DOHH2 (cell line): Measurements from ENCODE around the gene IL17REL.

Experiments used
- H3F3A ChIP-seq: fragments of 200-600 bp; sonication (generic), shearing (Covaris generic); 2 replicates; pipeline ENCODE4 v1.6.0; 2016; ENCODE audit warnings: antibody characterized with exemption, mild to moderate bottlenecking; ENCODE audit not compliant: control insufficient read depth, insufficient read depth
- H3K27ac ChIP-seq: fragments of 200-600 bp; sonication (generic); 2 replicates; pipeline ENCODE4 v1.5.1; 2014; ENCODE audit warnings: low read depth, mild to moderate bottlenecking, low read length, moderate library complexity
- H3K27me3 ChIP-seq: fragments of 200-600 bp; sonication (generic); 2 replicates; pipeline ENCODE4 v1.6.1; 2014; ENCODE audit warnings: mild to moderate bottlenecking, low read length, mixed read lengths; ENCODE audit not compliant: control insufficient read depth
- H3K36me3 ChIP-seq: fragments of 200-600 bp; sonication (generic); 2 replicates; pipeline ENCODE4 v1.6.1; 2014; ENCODE audit warnings: mild to moderate bottlenecking, low read length, moderate library complexity, mixed read lengths; ENCODE audit not compliant: control insufficient read depth
- H3K4me1 ChIP-seq: fragments of 200-600 bp; sonication (generic); 2 replicates; pipeline ENCODE4 v1.6.1; 2014; ENCODE audit warnings: mild to moderate bottlenecking, low read length, mixed read lengths; ENCODE audit not compliant: control insufficient read depth
- H3K4me2 ChIP-seq: fragments of 200-600 bp; sonication (generic); 2 replicates; pipeline ENCODE4 v1.6.0; 2014; ENCODE audit warnings: mild to moderate bottlenecking, low read length, moderate library complexity
- H3K4me3 ChIP-seq: fragments of 200-600 bp; sonication (generic); 2 replicates; pipeline ENCODE4 v1.5.1; 2014; ENCODE audit warnings: mild to moderate bottlenecking, low read length, mixed read lengths
- H3K79me2 ChIP-seq: fragments of 200-600 bp; sonication (generic); 2 replicates; pipeline ENCODE4 v1.6.1; 2014; ENCODE audit warnings: mild to moderate bottlenecking, low read length, mixed read lengths; ENCODE audit not compliant: control insufficient read depth
- H3K9me2 ChIP-seq: fragments of 200-600 bp; sonication (generic); replicated peaks from 2 replicates; pipeline ENCODE4 v1.6.1; 2014; ENCODE audit warnings: mild to moderate bottlenecking, low read length, mixed read lengths; ENCODE audit not compliant: control insufficient read depth
- H3K9me3 ChIP-seq: fragments of 200-600 bp; sonication (generic); 2 replicates; pipeline ENCODE4 v1.6.1; 2014; ENCODE audit warnings: antibody characterized with exemption, low read length, mixed read lengths; ENCODE audit not compliant: control insufficient read depth, insufficient read depth
- H4K20me1 ChIP-seq: fragments of 200-600 bp; sonication (generic); 2 replicates; pipeline ENCODE4 v1.6.0; 2014; ENCODE audit warnings: low read depth, mild to moderate bottlenecking, antibody characterized with exemption, low read length, moderate library complexity; ENCODE audit not compliant: control insufficient read depth, insufficient read depth
- CTCF ChIP-seq: fragments of 200-600 bp; sonication (generic); IDR thresholded peaks from one replicate; pipeline ENCODE4 v1.5.1; 2014; ENCODE audit warnings: antibody characterized with exemption, mild to moderate bottlenecking, low read depth, low read length; ENCODE audit not compliant: poor library complexity, severe bottlenecking
- EZH2phosphoT487 ChIP-seq: fragments of 200-600 bp; sonication (generic); IDR thresholded peaks from 2 replicates; pipeline ENCODE4 v1.6.1; 2017; ENCODE audit warnings: borderline replicate concordance, mild to moderate bottlenecking, antibody characterized with exemption, low read length, moderate library complexity, mixed read lengths

IL17REL gene

GRCh38 chr22:49999946-50000586 lies 12.5 kb downstream of the IL17REL start:
- no peak for TF ChIP-seq CTCF
- no peak for TF ChIP-seq EZH2phosphoT487
- Histone ChIP-seq H3K4me2 (no peak overlapping the region), H3K4me3 (no peak overlapping the region)

DNA sequence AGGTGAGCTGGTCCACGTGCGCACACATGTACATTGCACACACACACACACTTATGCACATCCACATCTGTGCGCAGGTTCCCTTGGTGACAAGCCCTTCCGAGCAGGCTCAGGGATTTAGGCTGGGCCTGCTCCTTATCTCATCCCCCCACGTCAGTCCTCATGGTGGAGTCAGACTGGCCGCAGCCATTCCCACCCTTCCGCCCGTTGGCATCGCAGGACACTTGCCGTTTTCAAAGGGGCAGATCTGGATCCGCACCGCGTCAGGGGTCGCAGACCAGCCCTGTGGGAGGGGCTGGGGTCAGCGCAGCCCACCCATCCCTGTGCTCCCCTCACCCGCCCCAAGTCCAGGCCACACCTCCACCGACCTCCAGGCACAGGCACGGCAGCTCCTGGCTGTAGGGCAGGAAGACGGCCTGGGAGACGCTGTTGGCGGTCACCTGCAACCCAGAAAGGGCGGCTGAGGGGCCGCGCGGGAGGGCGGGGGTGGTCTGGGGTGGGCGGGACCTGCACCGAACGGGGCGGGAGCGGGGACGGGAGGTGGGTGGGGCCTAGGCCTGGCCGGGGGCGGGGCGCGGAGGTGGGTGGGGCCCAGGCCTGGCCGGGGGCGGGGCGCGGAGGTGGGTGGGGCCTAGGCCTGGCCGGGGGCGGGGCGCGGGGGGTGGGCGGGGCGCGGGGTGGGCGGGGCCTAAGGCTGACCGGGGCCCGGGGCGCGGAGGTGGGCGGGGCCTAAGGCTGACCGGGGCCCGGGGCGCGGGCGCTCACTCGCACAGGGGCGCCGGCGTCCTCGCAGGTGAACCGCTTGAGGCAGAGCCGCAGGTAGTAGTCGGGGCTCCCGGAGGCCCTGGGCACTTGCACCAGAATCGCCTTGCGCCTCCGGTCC lies 13.3 kb downstream of the IL17REL start:
- no peaks in the 10 kb centered on the region for H3F3A ChIP-seq
- no peaks in the 10 kb centered on the region for H3K79me2 ChIP-seq
- no peak overlapping the region for H3K4me2 ChIP-seq
- H3K9me2 ChIP-seq, result no peaks in the 10 kb centered on the region
- H3K27ac ChIP-seq, result no peak overlapping the region
- no peaks in the 10 kb centered on the region for H4K20me1 ChIP-seq
- H3K4me3 ChIP-seq, result no peak overlapping the region
- H3K36me3 ChIP-seq, result no peaks in the 10 kb centered on the region
- H3K27me3 ChIP-seq, result no peaks in the 10 kb centered on the region; the same call in 1 of the 2 replicates
- H3K9me3 ChIP-seq, result no peaks in the 10 kb centered on the region
- peaks cover 13% of the 10 kb centered on the region for H3K4me1 ChIP-seq
- TF ChIP-seq CTCF (no peak), EZH2phosphoT487 (no peak)

More at GRCh38 chr22:49999946-50000586, 12.5 kb downstream of the IL17REL start:
- Histone ChIP-seq H3K79me2 (no peaks in the 10 kb centered on the region), H3K9me3 (no peaks in the 10 kb centered on the region), H4K20me1 (no peaks in the 10 kb centered on the region), H3K4me1 (peaks cover 13% of the 10 kb centered on the region), H3K36me3 (no peaks in the 10 kb centered on the region), H3F3A (no peaks in the 10 kb centered on the region), H3K27me3 (peaks cover 3% of the 10 kb centered on the region), H3K27ac (no peak overlapping the region), H3K9me2 (no peaks in the 10 kb centered on the region)

DNA sequence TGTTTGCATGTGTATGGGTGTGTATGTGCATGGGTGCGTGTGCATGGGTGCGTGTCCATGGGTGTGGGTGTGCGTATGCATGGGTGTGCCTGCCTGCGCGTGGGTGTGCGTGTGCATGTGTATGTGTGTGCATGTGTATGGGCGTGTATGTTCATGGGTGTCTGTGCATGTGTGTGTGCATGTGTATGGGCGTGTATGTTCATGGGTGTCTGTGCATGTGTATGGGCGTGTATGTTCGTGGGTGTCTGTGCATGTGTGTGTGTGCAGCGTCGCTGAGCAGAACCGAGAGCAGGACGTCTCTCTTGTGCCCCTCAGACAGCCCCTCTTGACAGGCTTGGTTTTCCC lies 13.9 kb downstream of the IL17REL start:
- Histone ChIP-seq H3K4me3 (no peak overlapping the region), H3K27ac (no peak overlapping the region), H4K20me1 (no peaks in the 10 kb centered on the region), H3F3A (no peaks in the 10 kb centered on the region), H3K9me3 (no peaks in the 10 kb centered on the region), H3K4me2 (no peak overlapping the region), H3K79me2 (no peaks in the 10 kb centered on the region), H3K27me3 (no peaks in the 10 kb centered on the region; the same call in 1 of the 2 replicates), H3K36me3 (no peaks in the 10 kb centered on the region), H3K4me1 (peaks cover 14% of the 10 kb centered on the region), H3K9me2 (no peaks in the 10 kb centered on the region)
- TF ChIP-seq CTCF (no peak), EZH2phosphoT487 (no peak)
